Adrenal gland (tissue), 5 donors: ENCODE results near the gene TDRD7.

Experiments used
- POLR2A ChIP-seq, 2 donors: fragments of 450-650 bp; IDR thresholded peaks; one replicate each; pipeline ENCODE4 v1.6.1; 2017; ENCODE audit warnings: antibody characterized with exemption in 2 of 2, mild to moderate bottlenecking in 2 of 2, moderate library complexity in 1 of 2
- TF ChIP-seq, protein P1 (sequence below), 6 experiments: fragments of 450-650 bp in 4 of 6; fragments of 200-600 bp in 2 of 6; sonication (generic) in 1 of 6; IDR thresholded peaks; 1 replicate in 5 of 6; 2 replicates in 1 of 6; pipeline versions ENCODE4 v1.5.1 to v1.8.0; 2016 to 2021; ENCODE audit warnings: antibody characterized with exemption in 6 of 6, mild to moderate bottlenecking in 2 of 6, moderate library complexity in 1 of 6
- donor health status: DM: no; HTN: no; CAD: no.

DNA sequence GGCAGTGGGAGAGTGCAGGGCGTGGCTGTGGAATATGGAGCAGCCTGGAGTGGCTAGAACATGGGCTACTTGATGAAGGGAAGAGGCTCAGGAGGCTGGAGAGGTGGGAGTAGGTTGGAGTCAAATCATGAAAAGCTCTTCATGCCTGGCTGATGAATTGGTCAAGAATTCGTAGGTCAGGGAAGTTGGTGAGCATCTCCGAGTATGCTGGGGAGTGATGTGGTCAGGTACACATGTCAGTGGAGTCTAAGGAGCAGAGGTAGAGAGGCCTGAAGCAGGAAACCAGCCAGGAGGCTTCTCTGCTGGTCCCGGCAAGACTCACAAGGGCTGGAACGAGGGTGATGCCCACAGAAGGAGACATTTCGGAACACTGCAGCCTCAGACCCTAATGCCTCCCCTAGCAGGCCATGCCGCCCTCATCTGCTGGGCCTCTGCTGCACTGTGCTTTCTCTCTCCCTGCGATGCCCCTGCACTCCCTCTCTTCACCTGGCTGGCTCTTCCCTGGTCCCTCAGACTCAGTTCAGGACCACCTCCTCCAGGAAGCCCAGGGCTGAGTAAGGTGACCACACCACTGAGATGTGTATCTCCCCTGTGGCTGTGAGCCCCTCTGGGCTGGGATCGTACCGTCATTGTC, 123.2 kb downstream of the TDRD7 start:
- TF ChIP-seq, protein P1, sequence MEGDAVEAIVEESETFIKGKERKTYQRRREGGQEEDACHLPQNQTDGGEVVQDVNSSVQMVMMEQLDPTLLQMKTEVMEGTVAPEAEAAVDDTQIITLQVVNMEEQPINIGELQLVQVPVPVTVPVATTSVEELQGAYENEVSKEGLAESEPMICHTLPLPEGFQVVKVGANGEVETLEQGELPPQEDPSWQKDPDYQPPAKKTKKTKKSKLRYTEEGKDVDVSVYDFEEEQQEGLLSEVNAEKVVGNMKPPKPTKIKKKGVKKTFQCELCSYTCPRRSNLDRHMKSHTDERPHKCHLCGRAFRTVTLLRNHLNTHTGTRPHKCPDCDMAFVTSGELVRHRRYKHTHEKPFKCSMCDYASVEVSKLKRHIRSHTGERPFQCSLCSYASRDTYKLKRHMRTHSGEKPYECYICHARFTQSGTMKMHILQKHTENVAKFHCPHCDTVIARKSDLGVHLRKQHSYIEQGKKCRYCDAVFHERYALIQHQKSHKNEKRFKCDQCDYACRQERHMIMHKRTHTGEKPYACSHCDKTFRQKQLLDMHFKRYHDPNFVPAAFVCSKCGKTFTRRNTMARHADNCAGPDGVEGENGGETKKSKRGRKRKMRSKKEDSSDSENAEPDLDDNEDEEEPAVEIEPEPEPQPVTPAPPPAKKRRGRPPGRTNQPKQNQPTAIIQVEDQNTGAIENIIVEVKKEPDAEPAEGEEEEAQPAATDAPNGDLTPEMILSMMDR (IDR thresholded peaks at IDR 0.05) = no peak
- no peak for TF ChIP-seq POLR2A (IDR thresholded peaks at IDR 0.05)
